Endothelial cell of umbilical vein (primary cell): ENCODE results near the gene MT1F. TPM values are rescaled to one million over a fixed set of nuclear protein-coding genes. Genes with fewer than 3 reads are reported as not detected.

Experiments used
- BruUV-seq: library from RNA; stranded (reverse); fragments of 400-500 nt; replicated peaks from 2 replicates; lab custom pipeline; 2021; lab: Mats Ljungman, UMichigan
- CTCF ChIA-PET: fragments of 300-600, 350-600 bp; sonication (Branson Sonifier 250); formaldehyde crosslinking; loops from one replicate; lab custom pipeline; 2021; ENCODE audit warnings: antibody characterized with exemption, inconsistent platforms; lab: Charles Lee
- POLR2A ChIA-PET: fragments of 300-600, 350-600 bp; sonication (Branson Sonifier 250); formaldehyde crosslinking; loops from one replicate; lab custom pipeline; 2021; ENCODE audit warnings: antibody characterized with exemption, inconsistent platforms; lab: Charles Lee
- DNase-seq: peaks from one replicate; pipeline ENCODE4 v3.0.0-alpha.2; 2011; ENCODE audit warnings: low read depth, low spot score
- FAIRE-seq: peaks from 2 replicates; lab custom pipeline; 2011; peaks lifted over from hg19 to GRCh38; lab: Jason Lieb, UNC
- H2AFZ ChIP-seq: 2 replicates; pipeline ENCODE4 v1.6.0; 2012; ENCODE audit warnings: low read depth, low read length, control low read depth, inconsistent platforms
- H3K27ac ChIP-seq: 2 replicates; pipeline ENCODE4 v1.5.1; 2011; ENCODE audit warnings: low read depth, mild to moderate bottlenecking, control low read depth, low read length, moderate library complexity; ENCODE audit not compliant: insufficient read depth
- H3K27me3 ChIP-seq, 2 experiments: 2 replicates each; pipeline versions ENCODE4 v1.6.0 to v1.6.1; 2011; ENCODE audit warnings: low read length in 2 of 2, mixed read lengths in 1 of 2; ENCODE audit not compliant: control insufficient read depth in 2 of 2, insufficient read depth in 2 of 2
- H3K36me3 ChIP-seq, 2 experiments: 2 replicates in 1 of 2; 3 replicates in 1 of 2; pipeline ENCODE4 v1.5.1; 2011; ENCODE audit warnings: low read length in 2 of 2, mild to moderate bottlenecking in 1 of 2, moderate library complexity in 1 of 2; ENCODE audit not compliant: control insufficient read depth in 2 of 2, insufficient read depth in 2 of 2; ENCODE audit errors: extremely low read depth in 1 of 2
- H3K4me1 ChIP-seq: 3 replicates; pipeline ENCODE4 v1.5.1; 2011; ENCODE audit warnings: mild to moderate bottlenecking, low read length; ENCODE audit not compliant: control insufficient read depth, insufficient read depth; ENCODE audit errors: extremely low read depth
- H3K4me2 ChIP-seq: 2 replicates; pipeline ENCODE4 v1.6.1; 2011; ENCODE audit warnings: low read length, control low read depth, mixed read lengths; ENCODE audit not compliant: insufficient read depth
- H3K4me3 ChIP-seq, 3 experiments: fragments of 200-600 bp in 1 of 3; sonication (generic), shearing (Covaris generic) in 1 of 3; replicated peaks in 1 of 3; 2 replicates each; pipeline ENCODE4 v1.5.1; 2011 to 2016; ENCODE audit warnings: control low read depth in 3 of 3, low read length in 3 of 3, mild to moderate bottlenecking in 2 of 3, inconsistent platforms in 1 of 3, low read depth in 1 of 3, moderate library complexity in 1 of 3; ENCODE audit not compliant: insufficient read depth in 1 of 3
- H3K79me2 ChIP-seq: 2 replicates; pipeline ENCODE4 v1.6.0; 2012; ENCODE audit warnings: low read length, inconsistent platforms; ENCODE audit not compliant: control insufficient read depth, insufficient read depth
- H3K9ac ChIP-seq: replicated peaks from 2 replicates; pipeline ENCODE3; 2011; ENCODE audit warnings: low read length, control low read depth; ENCODE audit not compliant: insufficient read depth; ENCODE audit errors: extremely low read depth
- H3K9me1 ChIP-seq: replicated peaks from 3 replicates; pipeline ENCODE4 v1.6.0; 2011; ENCODE audit warnings: mild to moderate bottlenecking, low read length; ENCODE audit not compliant: control insufficient read depth, insufficient read depth; ENCODE audit errors: extremely low read depth
- H3K9me3 ChIP-seq: replicated peaks from 2 replicates; pipeline ENCODE4 v1.5.1; 2012; ENCODE audit warnings: low read length, inconsistent platforms; ENCODE audit not compliant: control insufficient read depth, insufficient read depth
- H4K20me1 ChIP-seq: replicated peaks from 2 replicates; pipeline ENCODE3; 2011; ENCODE audit warnings: mild to moderate bottlenecking, low read length; ENCODE audit not compliant: control insufficient read depth, insufficient read depth; ENCODE audit errors: extremely low read depth
- CTCF ChIP-seq, 2 donors: IDR thresholded peaks; 1 replicate in 1 of 2; 2 replicates in 1 of 2; pipeline ENCODE4 v1.5.1; 2011; ENCODE audit warnings: low read length in 2 of 2, mild to moderate bottlenecking in 2 of 2, moderate library complexity in 2 of 2, control low read depth in 1 of 2, inconsistent platforms in 1 of 2, low read depth in 1 of 2; ENCODE audit not compliant: insufficient read depth in 1 of 2; ENCODE audit errors: extremely low read depth in 1 of 2
- EZH2 ChIP-seq: IDR thresholded peaks from 2 replicates; pipeline ENCODE4 v1.6.1; 2012; ENCODE audit warnings: borderline replicate concordance, low read depth, mild to moderate bottlenecking, moderate library complexity, low read length, inconsistent platforms; ENCODE audit not compliant: severe bottlenecking
- FOS ChIP-seq: IDR thresholded peaks from 2 replicates; pipeline ENCODE4 v1.6.1; 2011; ENCODE audit warnings: mild to moderate bottlenecking, low read length, moderate library complexity, borderline replicate concordance; ENCODE audit not compliant: insufficient read depth
- GATA2 ChIP-seq: IDR thresholded peaks from 2 replicates; pipeline ENCODE4 v1.7.0; 2011; ENCODE audit warnings: low read depth, mild to moderate bottlenecking, moderate library complexity, mixed read lengths, low read length; ENCODE audit not compliant: insufficient read length, insufficient read depth
- JUN ChIP-seq: IDR thresholded peaks from 2 replicates; pipeline ENCODE4 v1.6.1; 2011; ENCODE audit warnings: borderline replicate concordance, low read depth; ENCODE audit not compliant: insufficient read length, insufficient read depth
- MAX ChIP-seq: IDR thresholded peaks from 2 replicates; pipeline ENCODE4 v1.6.1; 2011; ENCODE audit not compliant: insufficient read depth, insufficient read length
- MYC ChIP-seq: IDR thresholded peaks from one replicate; pipeline ENCODE4 v1.6.1; 2011; ENCODE audit warnings: mild to moderate bottlenecking, low read depth, low read length
- POLR2A ChIP-seq: IDR thresholded peaks from 2 replicates; pipeline ENCODE4 v1.6.1; 2012; ENCODE audit warnings: low read depth, mild to moderate bottlenecking, control low read depth, low read length
- POLR2AphosphoS5 ChIP-seq: IDR thresholded peaks from 2 replicates; pipeline ENCODE4 v1.6.1; 2012; ENCODE audit warnings: low read depth, mild to moderate bottlenecking, control low read depth, low read length, moderate library complexity; ENCODE audit not compliant: insufficient read depth
- dilution Hi-C: fragments of 300-500 bp; cut with MboI; formaldehyde crosslinking; loops from one replicate; pipeline ENCODE4 v1.15.0; 2019; ENCODE audit warnings: low sequenced_read_pairs; ENCODE audit not compliant: extremely low pct_ligation_motif_present
- intact Hi-C: fragments of 100-400 bp; cut with micrococcal nuclease; formaldehyde crosslinking; loops from one replicate; pipeline ENCODE4 v1.10.0; 2022
- polyA plus RNA-seq, 4 experiments: library from polyadenylated mRNA; depleted of rRNA in 3 of 4; stranded (reverse) in 3 of 4; unstranded in 1 of 4; fragments of >200 nt; gene quantifications; 2 replicates each; pipeline versions ENCODE4 v1.2.1 to v1.2.3, GENCODE V29; 2011 to 2012; ENCODE audit warnings: missing spikeins in 1 of 4
- total RNA-seq: library from RNA; stranded (reverse); gene quantifications from 2 replicates; pipeline ENCODE4 v1.2.3, GENCODE V29; 2021

MT1F gene
- total and polyA plus RNA-seq, 2 donors (not counting 3 experiments of a cell fraction or from before 2014, with no cell fraction given) = 2.2 to 2.6 TPM

- BruUV-seq = no TSS peak
- Histone ChIP-seq H3K36me3 (no peaks in the 10 kb centered on the region), H4K20me1 (no peaks in the 10 kb centered on the region), H3K4me2 (peak overlapping the region; percentile 93), H3K79me2 (peaks cover 8% of the 10 kb centered on the region), H3K27me3 (no peaks in the 10 kb centered on the region), H3K9me3 (no peaks in the 10 kb centered on the region), H3K4me3 (no peak overlapping the region), H3K9ac (no peak overlapping the region), H3K4me1 (peaks cover 45% of the 10 kb centered on the region), H3K9me1 (no peaks in the 10 kb centered on the region), H3K27ac (no peak overlapping the region), H2AFZ (no peak overlapping the region)
- dilution Hi-C loops (no loop called here), intact Hi-C loops (no loop called here)
- CTCF ChIA-PET = interaction anchor here (0.8 to 2.3 kb wide), 8 partner anchors 9 to 84 kb away, joined by 3 to 10 read pairs (median 4); no protein-coding TSS in a partner anchor
- POLR2A ChIA-PET = interaction anchor here (0.9 to 1.8 kb wide), 5 partner anchors 7 to 83 kb away, joined by 3 to 11 read pairs (median 6); partner anchors contain the start of genes MT1E and MT2A
- TF ChIP-seq MYC (no peak), POLR2AphosphoS5 (no peak), MAX (no peak), CTCF (IDR thresholded peaks at IDR 0.05; ENCODE audit: extremely low read depth in 1 of 2, insufficient read depth in 1 of 2, low read depth in 1 of 2, low read length in 2 of 2) (no peak), POLR2A (no peak), JUN (no peak), GATA2 (no peak), EZH2 (no peak), FOS (no peak)
- no peak for DNase-seq
- no peak for FAIRE-seq
Observed at GRCh38 chr16:56618138-56618537, 39.6 kb upstream of the MT1F start.
